ENCODE results near the gene CDH22. TPM values are rescaled to one million over a fixed set of nuclear protein-coding genes. Genes with fewer than 3 reads are reported as not detected.

The CDH22 gene
- total and polyA plus RNA-seq, 10 of the 15 experiments (the other 5 are each of a cell fraction or from before 2014, with no cell fraction given), result not detected

GRCh38 chr20:46139908-46140482, 168.3 kb downstream of the CDH22 start (continued):
- TF ChIP-seq REST (IDR thresholded peaks at IDR 0.05; ENCODE audit: low read depth, low read length) (no peak), SUPT20H (IDR thresholded peaks at IDR 0.05; ENCODE audit: borderline replicate concordance, control insufficient read depth, low read depth, low read length) (no peak), CTCF (IDR thresholded peaks at IDR 0.05 in 2 of 3, conservative IDR thresholded peaks at IDR 0.05 in 1 of 3; ENCODE audit: control insufficient read depth in 2 of 3, extremely low read depth in 1 of 3, insufficient read depth in 1 of 3, low read depth in 3 of 3, low read length in 3 of 3) (no peak), LARP7 (IDR thresholded peaks at IDR 0.05) (no peak), POLR2A (IDR thresholded peaks at IDR 0.05; ENCODE audit: low read depth, low read length) (no peak), HSF1 (IDR thresholded peaks at IDR 0.05; ENCODE audit: low read depth, low read length) (no peak), E2F8 (IDR thresholded peaks at IDR 0.05; ENCODE audit: low read depth, partially characterized antibody) (no peak)

All from GM12878 (cell line).